Gastrocnemius medialis (tissue), 4 donors: ENCODE results near the gene HUWE1. TPM values are rescaled to one million over a fixed set of nuclear protein-coding genes. Genes with fewer than 3 reads are reported as not detected.

Experiments used
- ATAC-seq, 2 donors: fragments of 150-250 bp; one replicate each; pipeline ENCODE4 v1.9.1; 2016
- DNase-seq, 2 donors: peaks; one replicate each; pipeline ENCODE4 v3.0.0-alpha.2; 2019
- H3K27ac ChIP-seq, 4 donors: fragments of 200-600 bp; sonication (generic); 1 replicate in 1 of 4; 2 replicates in 3 of 4; pipeline ENCODE4 v1.5.1; 2016 to 2018; ENCODE audit warnings: mild to moderate bottlenecking in 2 of 4, moderate library complexity in 1 of 4
- H3K27me3 ChIP-seq, 3 donors: fragments of 200-600 bp; sonication (generic) in 2 of 3; 1 replicate in 1 of 3; 2 replicates in 2 of 3; pipeline versions ENCODE4 v1.5.1 to v1.6.0; 2016 to 2019; ENCODE audit warnings: mild to moderate bottlenecking in 1 of 3, moderate library complexity in 1 of 3
- H3K36me3 ChIP-seq, 2 donors: fragments of 200-600 bp; sonication (generic) in 1 of 2; one replicate each; pipeline ENCODE4 v1.5.1; 2017 to 2018
- H3K4me1 ChIP-seq, 2 donors: fragments of 200-600 bp; sonication (generic) in 1 of 2; one replicate each; pipeline ENCODE4 v1.5.1; 2016 to 2017; ENCODE audit warnings: mild to moderate bottlenecking in 2 of 2
- H3K4me3 ChIP-seq, 4 donors: fragments of 200-600 bp; sonication (generic) in 3 of 4; 1 replicate in 1 of 4; 2 replicates in 3 of 4; pipeline ENCODE4 v1.5.1; 2016 to 2019; ENCODE audit warnings: mild to moderate bottlenecking in 2 of 4
- H3K9me3 ChIP-seq, 3 donors: fragments of 200-600 bp; sonication (generic) in 2 of 3; 1 replicate in 1 of 3; 2 replicates in 2 of 3; pipeline ENCODE4 v1.5.1; 2016 to 2019
- CTCF ChIP-seq, 5 experiments: fragments of 450-650 bp in 3 of 5; fragments of 200-600 bp in 2 of 5; sonication (generic) in 2 of 5; IDR thresholded peaks in 4 of 5; conservative IDR thresholded peaks in 1 of 5; 1 replicate in 4 of 5; 2 replicates in 1 of 5; pipeline ENCODE4 v1.5.1; 2016 to 2019; ENCODE audit warnings: antibody characterized with exemption in 5 of 5, mild to moderate bottlenecking in 3 of 5, moderate library complexity in 3 of 5
- POLR2A ChIP-seq, 2 donors: fragments of 450-650 bp; IDR thresholded peaks; one replicate each; pipeline ENCODE4 v1.6.1; 2017; ENCODE audit warnings: antibody characterized with exemption in 2 of 2, mild to moderate bottlenecking in 2 of 2, moderate library complexity in 2 of 2
- in situ Hi-C, 4 donors: fragments of 200-750 bp; cut with MboI; loops; one replicate each; pipeline versions ENCODE4 v1.15.0 to v1.8.0; 2017; ENCODE audit warnings: low sequenced_read_pairs in 4 of 4
- intact Hi-C: fragments of 100-400 bp; cut with DNase I; formaldehyde crosslinking; loops from one replicate; pipeline ENCODE4 v1.15.1; 2023; ENCODE audit warnings: low total_unique reads
- total RNA-seq, 4 donors: library from RNA; depleted of rRNA; stranded (reverse); fragments of >200 nt; gene quantifications; one replicate each; pipeline versions ENCODE4 v1.1.0 to v1.2.3, GENCODE V29; 2016

Gene HUWE1
- total RNA-seq, 4 donors from 2014 or later = 99.7 to 173 (median 142) TPM

GRCh38 chrX:53674581-53674980 lies 11.9 kb downstream of the HUWE1 start:
- Histone ChIP-seq H3K27me3 (no peaks in the 10 kb centered on the region), H3K4me3 (no peak overlapping the region), H3K9me3 (no peaks in the 10 kb centered on the region), H3K27ac (no peak overlapping the region), H3K4me1 (peaks cover 55 to 57% of the 10 kb centered on the region in 2 donors), H3K36me3 (peaks cover 0 to 7% of the 10 kb centered on the region in 2 donors)
- ATAC-seq (no peak), DNase-seq (no peak)
- TF ChIP-seq POLR2A (IDR thresholded peaks at IDR 0.05) = no peak
- TF ChIP-seq CTCF (IDR thresholded peaks at IDR 0.05 in 4 of 5, conservative IDR thresholded peaks at IDR 0.05 in 1 of 5) = no peak
- intact Hi-C loops = no loop called here
- in situ Hi-C loops = no loop called here

GRCh38 chrX:53669258-53669657 lies 17.3 kb downstream of the HUWE1 start:
- Histone ChIP-seq H3K27ac (no peak overlapping the region), H3K36me3 (no peaks in the 10 kb centered on the region), H3K9me3 (no peaks in the 10 kb centered on the region), H3K4me1 (peaks cover 36 to 52% of the 10 kb centered on the region in 2 donors), H3K27me3 (no peaks in the 10 kb centered on the region), H3K4me3 (no peak overlapping the region)
- in situ Hi-C loops = no loop called here
- intact Hi-C loops = no loop called here
- DNase-seq (no peak), ATAC-seq (no peak)
- TF ChIP-seq CTCF (IDR thresholded peaks at IDR 0.05 in 4 of 5, conservative IDR thresholded peaks at IDR 0.05 in 1 of 5) = no peak
- TF ChIP-seq POLR2A (IDR thresholded peaks at IDR 0.05) = no peak

GRCh38 chrX:53666171-53666570 lies 20.3 kb downstream of the HUWE1 start:
- Histone ChIP-seq H3K27me3 (no peaks in the 10 kb centered on the region), H3K27ac (no peak overlapping the region), H3K4me1 (peaks cover 23 to 40% of the 10 kb centered on the region in 2 donors), H3K4me3 (no peak overlapping the region), H3K9me3 (no peaks in the 10 kb centered on the region), H3K36me3 (no peaks in the 10 kb centered on the region)
- DNase-seq = no peak
- no peak for ATAC-seq
- TF ChIP-seq CTCF (IDR thresholded peaks at IDR 0.05 in 4 of 5, conservative IDR thresholded peaks at IDR 0.05 in 1 of 5) (no peak), POLR2A (IDR thresholded peaks at IDR 0.05) (no peak)
- intact Hi-C loops = no loop called here
- in situ Hi-C loops = no loop called here

GRCh38 chrX:53660004-53660403 lies 26.5 kb downstream of the HUWE1 start:
- TF ChIP-seq CTCF (IDR thresholded peaks at IDR 0.05 in 4 of 5, conservative IDR thresholded peaks at IDR 0.05 in 1 of 5) = no peak
- no peak for TF ChIP-seq POLR2A (IDR thresholded peaks at IDR 0.05)
- no peak for ATAC-seq
- H3K36me3 ChIP-seq = no peaks in the 10 kb centered on the region
- intact Hi-C loops (no loop called here), in situ Hi-C loops (no loop called here)
- DNase-seq = no peak
- no peaks in the 10 kb centered on the region for H3K27me3 ChIP-seq
- no peaks in the 10 kb centered on the region for H3K9me3 ChIP-seq
- peaks cover 0 to 8% of the 10 kb centered on the region in 2 donors for H3K4me1 ChIP-seq
- H3K27ac ChIP-seq = no peak overlapping the region
- H3K4me3 ChIP-seq = no peak overlapping the region

GRCh38 chrX:53659039-53659438 lies 27.5 kb downstream of the HUWE1 start:
- Histone ChIP-seq H3K4me3 (no peak overlapping the region), H3K27me3 (no peaks in the 10 kb centered on the region), H3K27ac (no peak overlapping the region), H3K9me3 (no peaks in the 10 kb centered on the region), H3K4me1 (peaks cover 0 to 7% of the 10 kb centered on the region in 2 donors), H3K36me3 (no peaks in the 10 kb centered on the region)
- in situ Hi-C loops (no loop called here), intact Hi-C loops (no loop called here)
- ATAC-seq (no peak), DNase-seq (no peak)
- no peak for TF ChIP-seq POLR2A (IDR thresholded peaks at IDR 0.05)
- TF ChIP-seq CTCF (IDR thresholded peaks at IDR 0.05 in 4 of 5, conservative IDR thresholded peaks at IDR 0.05 in 1 of 5) = no peak
